A549 (cell line): ENCODE data around the gene SYNGR2. TPM values are rescaled to one million over a fixed set of nuclear protein-coding genes. Genes with fewer than 3 reads are reported as not detected.

Experiments
- ATAC-seq, 2 experiments: fragments of 200-7000 bp in 1 of 2; fragments of >200 bp in 1 of 2; cut with Nextera tagmentation in 1 of 2; cut with Tn5 transposase in 1 of 2; 3 replicates each; pipeline versions ENCODE4 v1.8.0 to v1.9.1; 2018 to 2020; ENCODE audit warnings: mild to moderate bottlenecking in 1 of 2, moderate library complexity in 1 of 2
- CTCF ChIA-PET: fragments of 300-600 bp; sonication (Branson Sonifier 250); formaldehyde crosslinking; extraction: SDS; loops from one replicate; lab custom pipeline; 2021; ENCODE audit warnings: antibody characterized with exemption, inconsistent platforms; lab: Yijun Ruan, JAX
- POLR2A ChIA-PET: fragments of 350-600 bp; formaldehyde crosslinking; extraction: SDS; loops from one replicate; lab custom pipeline; 2021; ENCODE audit warnings: antibody characterized with exemption, inconsistent platforms; lab: Yijun Ruan, JAX
- DNase-seq, 2 experiments: peaks; one replicate each; pipeline versions ENCODE4 v3.0.0 to v3.0.0-alpha.2; 2011 to 2016; ENCODE audit warnings: low read depth in 1 of 2, low spot score in 1 of 2
- FAIRE-seq: peaks from 2 replicates; lab custom pipeline; 2011; peaks lifted over from hg19 to GRCh38; lab: Jason Lieb, UNC
- H3K27ac ChIP-seq, 2 experiments: fragments of >200 bp; sonication (Bioruptor Twin); formaldehyde crosslinking; 3 replicates each; pipeline ENCODE4 v1.5.1; 2016 to 2017
- H3K4me1 ChIP-seq: fragments of >200 bp; sonication (Bioruptor Twin); formaldehyde crosslinking; 3 replicates; pipeline ENCODE4 v1.6.1; 2016
- H3K4me2 ChIP-seq: fragments of >200 bp; sonication (Bioruptor Twin); formaldehyde crosslinking; 3 replicates; pipeline ENCODE4 v1.6.1; 2016
- H3K4me3 ChIP-seq: fragments of >200 bp; sonication (Bioruptor Twin); formaldehyde crosslinking; 3 replicates; pipeline ENCODE4 v1.5.1; 2016
- H3K9me3 ChIP-seq: fragments of >200 bp; sonication (Bioruptor Twin); formaldehyde crosslinking; 3 replicates; pipeline ENCODE4 v1.6.1; 2016
- BHLHE40 ChIP-seq: IDR thresholded peaks from 2 replicates; pipeline ENCODE4 v1.6.1; 2012; ENCODE audit warnings: low read depth, low read length, inconsistent platforms
- CEBPB ChIP-seq, 2 experiments: fragments of >200 bp in 1 of 2; sonication (Bioruptor Twin) in 1 of 2; formaldehyde crosslinking in 1 of 2; IDR thresholded peaks; 2 replicates each; pipeline ENCODE4 v1.6.1; 2012 to 2016
- CHD2 ChIP-seq: fragments of 150-350 bp; IDR thresholded peaks from 2 replicates; pipeline ENCODE4 v1.6.1; 2014; ENCODE audit warnings: low read length; ENCODE audit not compliant: partially characterized antibody
- CHD4 ChIP-seq: fragments of 200-600 bp; sonication (generic); IDR thresholded peaks from 2 replicates; pipeline ENCODE4 v1.6.1; 2016; ENCODE audit warnings: antibody characterized with exemption, mild to moderate bottlenecking, borderline replicate concordance
- EHMT2 ChIP-seq: fragments of 200-600 bp; sonication (generic); IDR thresholded peaks from 2 replicates; pipeline ENCODE4 v1.6.1; 2016; ENCODE audit warnings: antibody characterized with exemption, low read depth, mild to moderate bottlenecking, moderate library complexity
- GATA3 ChIP-seq: IDR thresholded peaks from 2 replicates; pipeline ENCODE4 v1.6.1; 2012; ENCODE audit warnings: borderline replicate concordance
- HOXA7 ChIP-seq: fragments of 250-450 bp; sonication (Bioruptor Pico); IDR thresholded peaks from 2 replicates; pipeline ENCODE4 v1.5.0; 2020; ENCODE audit warnings: mild to moderate bottlenecking, moderate library complexity
- HOXB13 ChIP-seq: fragments of 250-450 bp; sonication (Bioruptor Pico); IDR thresholded peaks from 2 replicates; pipeline ENCODE4 v1.5.0; 2020; ENCODE audit warnings: low read depth, mild to moderate bottlenecking, moderate library complexity
- HOXB5 ChIP-seq: fragments of 250-450 bp; sonication (Bioruptor Pico); IDR thresholded peaks from 2 replicates; pipeline ENCODE4 v1.5.0; 2020; ENCODE audit warnings: mild to moderate bottlenecking, moderate library complexity
- JUNB ChIP-seq: fragments of >200 bp; sonication (Bioruptor Twin); formaldehyde crosslinking; IDR thresholded peaks from 2 replicates; pipeline ENCODE4 v1.6.1; 2016
- KDM1A ChIP-seq: fragments of 200-600 bp; sonication (generic); IDR thresholded peaks from 2 replicates; pipeline ENCODE4 v1.6.1; 2016; ENCODE audit warnings: low read depth, mild to moderate bottlenecking
- MAFK ChIP-seq: fragments of 450-650 bp; IDR thresholded peaks from 2 replicates; pipeline ENCODE4 v1.6.1; 2014; ENCODE audit not compliant: partially characterized antibody
- MYC ChIP-seq: IDR thresholded peaks from 2 replicates; pipeline ENCODE4 v1.6.1; 2012; ENCODE audit warnings: mild to moderate bottlenecking, inconsistent platforms, low read length, improper control_type of control experiment, borderline replicate concordance
- NPAS2 ChIP-seq: fragments of 250-450 bp; sonication (Bioruptor Pico); IDR thresholded peaks from 2 replicates; pipeline ENCODE4 v1.8.0; 2022; ENCODE audit warnings: mild to moderate bottlenecking, moderate library complexity, borderline replicate concordance
- RAD21 ChIP-seq, 2 experiments: fragments of >200 bp in 1 of 2; sonication (Bioruptor Twin) in 1 of 2; formaldehyde crosslinking in 1 of 2; IDR thresholded peaks in 1 of 2; conservative IDR thresholded peaks in 1 of 2; 2 replicates in 1 of 2; 3 replicates in 1 of 2; pipeline ENCODE4 v1.6.1; 2012 to 2018; ENCODE audit warnings: inconsistent platforms in 1 of 2
- RARB ChIP-seq: fragments of 250-450 bp; sonication (Bioruptor Pico); IDR thresholded peaks from 2 replicates; pipeline ENCODE4 v1.8.0; 2021; ENCODE audit warnings: mild to moderate bottlenecking, moderate library complexity
- RCOR1 ChIP-seq: fragments of 150-350 bp; IDR thresholded peaks from 2 replicates; pipeline ENCODE4 v1.6.1; 2014; ENCODE audit warnings: antibody characterized with exemption, low read length, low read depth
- RNF2 ChIP-seq: fragments of 200-600 bp; sonication (generic); IDR thresholded peaks from 2 replicates; pipeline ENCODE4 v1.6.1; 2016; ENCODE audit warnings: low read depth, mild to moderate bottlenecking, antibody characterized with exemption, moderate library complexity, borderline replicate concordance
- ZC3H11A ChIP-seq: fragments of 450-650 bp; IDR thresholded peaks from 2 replicates; pipeline ENCODE4 v1.6.1; 2014; ENCODE audit warnings: antibody characterized with exemption, mild to moderate bottlenecking
- ZFP36 ChIP-seq: fragments of 450-650 bp; IDR thresholded peaks from 2 replicates; pipeline ENCODE4 v1.6.1; 2014; ENCODE audit warnings: borderline replicate concordance; ENCODE audit not compliant: partially characterized antibody
- ZNF302 ChIP-seq: fragments of 250-450 bp; sonication (Bioruptor Pico); IDR thresholded peaks from 2 replicates; pipeline ENCODE4 v1.9.0; 2021; ENCODE audit warnings: inconsistent platforms, mild to moderate bottlenecking, moderate library complexity
- ZSCAN20 ChIP-seq: fragments of 250-450 bp; sonication (Bioruptor Pico); IDR thresholded peaks from 2 replicates; pipeline ENCODE4 v1.8.0; 2022; ENCODE audit warnings: mild to moderate bottlenecking, moderate library complexity
- WGBS: methylation state at CpG from one replicate; pipeline ENCODE4 v1.1.6; 2017; ENCODE audit errors: missing lambda C conversion rate; 5-methylcytosine and 5-hydroxymethylcytosine counted together
- polyA plus RNA-seq, 4 experiments: library from polyadenylated mRNA; depleted of rRNA in 3 of 4; stranded (reverse); fragments of >200 nt; fragmentation: RNase III in 1 of 4; extraction: RNeasy Plus Mini Kit Qiagen cat#74134 plus additional on column Dnase treatment in 1 of 4; gene quantifications; 2 replicates in 3 of 4; 3 replicates in 1 of 4; pipeline ENCODE4 v1.2.3, GENCODE V29; 2011 to 2017
- TF ChIP-seq, protein P1 (sequence below): fragments of 150-350 bp; IDR thresholded peaks from 2 replicates; pipeline ENCODE4 v1.6.1; 2014; ENCODE audit warnings: low read depth, mild to moderate bottlenecking, low read length
- TF ChIP-seq, protein P2 (sequence below): fragments of >200 bp; sonication (Bioruptor Twin); formaldehyde crosslinking; IDR thresholded peaks from 3 replicates; pipeline ENCODE4 v1.6.1; 2016
- TF ChIP-seq, protein P3 (sequence below): IDR thresholded peaks from 2 replicates; pipeline ENCODE4 v1.6.1; 2012

Gene SYNGR2
- polyA plus RNA-seq, 2 of the 4 experiments (the other 2 are of a cell fraction), result 102 to 113 TPM

DNA sequence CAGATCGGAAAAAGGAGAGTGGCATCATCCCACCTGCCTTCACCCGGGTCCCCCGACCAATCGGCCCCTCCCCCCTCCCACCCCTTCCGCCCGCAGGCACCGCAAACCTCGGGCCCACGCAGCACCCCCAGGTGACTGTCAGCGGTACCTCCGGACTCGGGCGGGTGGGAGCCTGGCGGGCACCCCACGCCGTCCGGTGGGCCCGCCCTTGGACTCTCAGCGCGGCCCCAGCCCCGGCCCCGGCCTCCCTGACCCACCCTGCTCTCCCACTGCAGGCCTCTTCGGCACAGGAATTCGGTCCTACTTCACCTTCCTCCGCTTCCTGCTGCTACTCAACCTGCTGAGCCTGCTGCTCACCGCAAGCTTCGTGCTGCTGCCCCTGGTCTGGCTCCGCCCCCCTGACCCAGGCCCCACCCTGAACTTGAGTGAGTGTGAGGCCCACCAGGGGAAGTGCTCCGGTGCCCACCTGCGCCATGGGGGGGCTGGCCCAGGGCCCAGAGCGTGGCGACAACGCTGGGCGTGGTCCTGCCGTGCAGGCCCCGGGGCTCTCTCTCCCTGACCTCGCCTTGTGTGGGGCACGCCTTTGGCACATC lies 36.2 kb upstream of the SYNGR2 start:
- 78% methylated on average over 30 of the region's 38 CpGs for WGBS
- no peak for DNase-seq
- H3K4me2 ChIP-seq, result no peak overlapping the region
- TF ChIP-seq, protein P1, sequence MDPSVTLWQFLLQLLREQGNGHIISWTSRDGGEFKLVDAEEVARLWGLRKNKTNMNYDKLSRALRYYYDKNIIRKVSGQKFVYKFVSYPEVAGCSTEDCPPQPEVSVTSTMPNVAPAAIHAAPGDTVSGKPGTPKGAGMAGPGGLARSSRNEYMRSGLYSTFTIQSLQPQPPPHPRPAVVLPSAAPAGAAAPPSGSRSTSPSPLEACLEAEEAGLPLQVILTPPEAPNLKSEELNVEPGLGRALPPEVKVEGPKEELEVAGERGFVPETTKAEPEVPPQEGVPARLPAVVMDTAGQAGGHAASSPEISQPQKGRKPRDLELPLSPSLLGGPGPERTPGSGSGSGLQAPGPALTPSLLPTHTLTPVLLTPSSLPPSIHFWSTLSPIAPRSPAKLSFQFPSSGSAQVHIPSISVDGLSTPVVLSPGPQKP, result no peak
- TF ChIP-seq HOXA7, result no peak
- TF ChIP-seq ZSCAN20 (CRISPR knock-in tag), result no peak
- no peak for TF ChIP-seq EHMT2
- TF ChIP-seq, protein P2, sequence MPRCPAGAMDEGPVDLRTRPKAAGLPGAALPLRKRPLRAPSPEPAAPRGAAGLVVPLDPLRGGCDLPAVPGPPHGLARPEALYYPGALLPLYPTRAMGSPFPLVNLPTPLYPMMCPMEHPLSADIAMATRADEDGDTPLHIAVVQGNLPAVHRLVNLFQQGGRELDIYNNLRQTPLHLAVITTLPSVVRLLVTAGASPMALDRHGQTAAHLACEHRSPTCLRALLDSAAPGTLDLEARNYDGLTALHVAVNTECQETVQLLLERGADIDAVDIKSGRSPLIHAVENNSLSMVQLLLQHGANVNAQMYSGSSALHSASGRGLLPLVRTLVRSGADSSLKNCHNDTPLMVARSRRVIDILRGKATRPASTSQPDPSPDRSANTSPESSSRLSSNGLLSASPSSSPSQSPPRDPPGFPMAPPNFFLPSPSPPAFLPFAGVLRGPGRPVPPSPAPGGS, result no peak
- no peak for TF ChIP-seq HOXB13 (CRISPR knock-in tag)
- no peak for TF ChIP-seq RAD21 (conservative IDR thresholded peaks at IDR 0.05 in 1 of 2, IDR thresholded peaks at IDR 0.05 in 1 of 2)
- ChIA-PET POLR2A (no interaction called here), CTCF (interaction anchor here (1.1 to 14.8 kb wide), 3 partner anchors 8 to 44 kb away, joined by 3 to 185 read pairs (median 164); partner anchors contain the start of genes TMC6 and TMC8)
- H3K4me1 ChIP-seq, result peaks cover 11% of the 10 kb centered on the region
- H3K9me3 ChIP-seq, result no peaks in the 10 kb centered on the region
- no peak overlapping the region for H3K4me3 ChIP-seq
- no peak for FAIRE-seq
- no peak for ATAC-seq
- no peak overlapping the region for H3K27ac ChIP-seq

DNA sequence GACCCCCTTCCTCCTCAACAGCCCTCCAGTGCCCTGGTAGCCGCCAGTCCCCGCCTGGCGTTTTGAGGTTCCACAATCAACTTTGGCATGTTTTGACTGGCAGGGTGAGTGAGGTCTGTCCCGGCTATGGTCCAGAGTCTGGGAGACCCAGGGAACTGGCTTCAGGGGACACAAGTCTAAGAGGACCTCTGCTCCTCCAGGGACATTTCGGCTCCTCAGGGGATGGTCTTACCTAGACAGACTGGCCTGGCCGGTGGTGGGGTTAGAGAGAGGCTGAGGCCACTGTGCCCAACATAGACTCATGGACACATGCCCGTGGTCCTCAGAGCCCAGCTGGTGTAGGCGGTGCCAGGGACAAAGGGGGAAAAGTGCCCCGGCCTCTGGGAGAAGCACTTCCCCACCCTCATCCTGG lies 35.6 kb upstream of the SYNGR2 start:
- CTCF ChIA-PET, result interaction anchor here (1.5 to 24.0 kb wide), 5 partner anchors 9 to 42 kb away, joined by 3 to 295 read pairs (median 164); partner anchors contain the start of genes SYNGR2, TMC6 and TMC8
- Histone ChIP-seq H3K27ac (no peak overlapping the region), H3K4me1 (peaks cover 7% of the 10 kb centered on the region), H3K4me2 (no peak overlapping the region), H3K4me3 (no peak overlapping the region), H3K9me3 (no peaks in the 10 kb centered on the region)
- FAIRE-seq, result no peak
- no peak for ATAC-seq
- no peak for DNase-seq
- POLR2A ChIA-PET, result no interaction called here
- WGBS, result 88% methylated on average over 9 of the region's 9 CpGs
- TF ChIP-seq MAFK (no peak), HOXB5 (CRISPR knock-in tag) (no peak), MYC (no peak), RCOR1 (no peak), CEBPB (IDR thresholded peaks at IDR 0.05) (no peak), RARB (CRISPR knock-in tag) (no peak), KDM1A (no peak), NPAS2 (CRISPR knock-in tag) (no peak), ZNF302 (CRISPR knock-in tag) (no peak), ZC3H11A (no peak), RNF2 (no peak), GATA3 (no peak), JUNB (no peak), ZFP36 (no peak), HOXB13 (CRISPR knock-in tag) (no peak), BHLHE40 (no peak), CHD2 (no peak), CHD4 (no peak)
- TF ChIP-seq, protein P3, sequence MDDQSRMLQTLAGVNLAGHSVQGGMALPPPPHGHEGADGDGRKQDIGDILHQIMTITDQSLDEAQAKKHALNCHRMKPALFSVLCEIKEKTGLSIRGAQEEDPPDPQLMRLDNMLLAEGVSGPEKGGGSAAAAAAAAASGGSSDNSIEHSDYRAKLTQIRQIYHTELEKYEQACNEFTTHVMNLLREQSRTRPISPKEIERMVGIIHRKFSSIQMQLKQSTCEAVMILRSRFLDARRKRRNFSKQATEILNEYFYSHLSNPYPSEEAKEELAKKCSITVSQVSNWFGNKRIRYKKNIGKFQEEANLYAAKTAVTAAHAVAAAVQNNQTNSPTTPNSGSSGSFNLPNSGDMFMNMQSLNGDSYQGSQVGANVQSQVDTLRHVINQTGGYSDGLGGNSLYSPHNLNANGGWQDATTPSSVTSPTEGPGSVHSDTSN, result no peak
